Measurements from ENCODE around the gene TMEM217.

Gene TMEM217

GRCh38 chr6:37172912-37173492 lies 84.9 kb downstream of the TMEM217 start:
- peak overlapping the region; percentile 82 for H3K4me2 ChIP-seq (ENCODE audit: low read depth, low read length)
- peaks cover 65% of the 10 kb centered on the region for H3F3A ChIP-seq (ENCODE audit: insufficient read depth, low read length)
- peak overlapping the region; percentile 7; the same call in 1 of the 2 replicates for H3K27ac ChIP-seq (ENCODE audit: low read length)
- H2AFZ ChIP-seq (ENCODE audit: low read length), result no peak overlapping the region
- H3K4me3 ChIP-seq (ENCODE audit: low read length), result peak overlapping the region; percentile 100
- no peaks in the 10 kb centered on the region for H3K27me3 ChIP-seq (replicated peaks; ENCODE audit: insufficient read depth, low read length)
- peaks cover 43% of the 10 kb centered on the region for H3K4me1 ChIP-seq (ENCODE audit: low read length)
- peaks cover 46% of the 10 kb centered on the region for H3K79me2 ChIP-seq (ENCODE audit: low read length)
- H3K36me3 ChIP-seq (replicated peaks; ENCODE audit: insufficient read depth, low read length), result peaks cover 23% of the 10 kb centered on the region
- H3K9me3 ChIP-seq (replicated peaks; ENCODE audit: insufficient read depth, low read length), result no peaks in the 10 kb centered on the region
- no peak for DNase-seq
- H3K9ac ChIP-seq (ENCODE audit: low read length), result peak overlapping the region; percentile 99; the same call in 1 of the 2 replicates
- peaks cover 25% of the 10 kb centered on the region for H4K20me1 ChIP-seq (ENCODE audit: insufficient read depth, low read length)
- TF ChIP-seq, protein P1, sequence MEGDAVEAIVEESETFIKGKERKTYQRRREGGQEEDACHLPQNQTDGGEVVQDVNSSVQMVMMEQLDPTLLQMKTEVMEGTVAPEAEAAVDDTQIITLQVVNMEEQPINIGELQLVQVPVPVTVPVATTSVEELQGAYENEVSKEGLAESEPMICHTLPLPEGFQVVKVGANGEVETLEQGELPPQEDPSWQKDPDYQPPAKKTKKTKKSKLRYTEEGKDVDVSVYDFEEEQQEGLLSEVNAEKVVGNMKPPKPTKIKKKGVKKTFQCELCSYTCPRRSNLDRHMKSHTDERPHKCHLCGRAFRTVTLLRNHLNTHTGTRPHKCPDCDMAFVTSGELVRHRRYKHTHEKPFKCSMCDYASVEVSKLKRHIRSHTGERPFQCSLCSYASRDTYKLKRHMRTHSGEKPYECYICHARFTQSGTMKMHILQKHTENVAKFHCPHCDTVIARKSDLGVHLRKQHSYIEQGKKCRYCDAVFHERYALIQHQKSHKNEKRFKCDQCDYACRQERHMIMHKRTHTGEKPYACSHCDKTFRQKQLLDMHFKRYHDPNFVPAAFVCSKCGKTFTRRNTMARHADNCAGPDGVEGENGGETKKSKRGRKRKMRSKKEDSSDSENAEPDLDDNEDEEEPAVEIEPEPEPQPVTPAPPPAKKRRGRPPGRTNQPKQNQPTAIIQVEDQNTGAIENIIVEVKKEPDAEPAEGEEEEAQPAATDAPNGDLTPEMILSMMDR (IDR thresholded peaks at IDR 0.05; ENCODE audit: low read length), result no peak
- TF ChIP-seq EZH2 (optimal IDR thresholded peaks at IDR 0.05; ENCODE audit: low read depth, low read length), result no peak
- TF ChIP-seq EZH2phosphoT487 (IDR thresholded peaks at IDR 0.05; ENCODE audit: low read length), result no peak
- H3K9me2 ChIP-seq (replicated peaks; ENCODE audit: insufficient read depth, low read length), result no peaks in the 10 kb centered on the region

GRCh38 chr6:37171970-37172812 lies 85.8 kb downstream of the TMEM217 start:
- Histone ChIP-seq H3K4me1 (ENCODE audit: low read length) (peaks cover 43% of the 10 kb centered on the region), H2AFZ (ENCODE audit: low read length) (no peak overlapping the region), H3K9me2 (replicated peaks; ENCODE audit: insufficient read depth, low read length) (no peaks in the 10 kb centered on the region), H3K9me3 (replicated peaks; ENCODE audit: insufficient read depth, low read length) (no peaks in the 10 kb centered on the region), H3K9ac (ENCODE audit: low read length) (peak overlapping the region; percentile 99), H3K79me2 (ENCODE audit: low read length) (peaks cover 46% of the 10 kb centered on the region), H3F3A (ENCODE audit: insufficient read depth, low read length) (peaks cover 60% of the 10 kb centered on the region), H3K36me3 (replicated peaks; ENCODE audit: insufficient read depth, low read length) (peaks cover 23% of the 10 kb centered on the region), H4K20me1 (ENCODE audit: insufficient read depth, low read length) (peaks cover 25% of the 10 kb centered on the region), H3K27me3 (replicated peaks; ENCODE audit: insufficient read depth, low read length) (no peaks in the 10 kb centered on the region), H3K4me3 (ENCODE audit: low read length) (peak overlapping the region; percentile 100), H3K4me2 (ENCODE audit: low read depth, low read length) (peak overlapping the region; percentile 82), H3K27ac (ENCODE audit: low read length) (peak overlapping the region; percentile 91)
- DNase-seq, result peak; percentile 93
- TF ChIP-seq EZH2 (optimal IDR thresholded peaks at IDR 0.05; ENCODE audit: low read depth, low read length), result no peak
- TF ChIP-seq, protein P1 (IDR thresholded peaks at IDR 0.05; ENCODE audit: low read length), result peak; percentile 88

- no peak overlapping the region for H2AFZ ChIP-seq (ENCODE audit: low read length)
These were observed 86.6 kb downstream of the TMEM217 start for GRCh38 chr6:37171201-37171969.

More at GRCh38 chr6:37171201-37171969, 86.6 kb downstream of the TMEM217 start:
- H3K79me2 ChIP-seq (ENCODE audit: low read length), result peaks cover 46% of the 10 kb centered on the region
- peak; percentile 26 for DNase-seq
- peaks cover 25% of the 10 kb centered on the region for H4K20me1 ChIP-seq (ENCODE audit: insufficient read depth, low read length)
- peaks cover 43% of the 10 kb centered on the region for H3K4me1 ChIP-seq (ENCODE audit: low read length)
- H3K27me3 ChIP-seq (replicated peaks; ENCODE audit: insufficient read depth, low read length), result no peaks in the 10 kb centered on the region
- peak overlapping the region; percentile 91 for H3K27ac ChIP-seq (ENCODE audit: low read length)
- H3K36me3 ChIP-seq (replicated peaks; ENCODE audit: insufficient read depth, low read length), result peaks cover 23% of the 10 kb centered on the region
- peaks cover 54% of the 10 kb centered on the region for H3F3A ChIP-seq (ENCODE audit: insufficient read depth, low read length)
- H3K9ac ChIP-seq (ENCODE audit: low read length), result peak overlapping the region; percentile 99
- peak overlapping the region; percentile 82 for H3K4me2 ChIP-seq (ENCODE audit: low read depth, low read length)
- peak overlapping the region; percentile 100 for H3K4me3 ChIP-seq (ENCODE audit: low read length)
- TF ChIP-seq EZH2 (optimal IDR thresholded peaks at IDR 0.05; ENCODE audit: low read depth, low read length), result no peak
- TF ChIP-seq, protein P1 (IDR thresholded peaks at IDR 0.05; ENCODE audit: low read length), result no peak
- no peaks in the 10 kb centered on the region for H3K9me2 ChIP-seq (replicated peaks; ENCODE audit: insufficient read depth, low read length)
- no peaks in the 10 kb centered on the region for H3K9me3 ChIP-seq (replicated peaks; ENCODE audit: insufficient read depth, low read length)

All from MM.1S (cell line).